Stimulated activated CD4-positive, alpha-beta T cell treated with anti-CD3 and anti-CD28 coated beads, Interleukin-4, amount 100 ng/mL, for 24 hours (primary cell): ENCODE results near the gene SORCS1.

ENCODE experiments used
- DNase-seq: peaks from one replicate; pipeline ENCODE4 v3.0.0-alpha.2; 2020

Gene SORCS1

GRCh38 chr10:106982268-106982667 lies 182.2 kb downstream of the SORCS1 start:
- no peak for DNase-seq

- DNase-seq, result no peak
Observed at GRCh38 chr10:106981452-106982075, 182.9 kb downstream of the SORCS1 start.

DNA sequence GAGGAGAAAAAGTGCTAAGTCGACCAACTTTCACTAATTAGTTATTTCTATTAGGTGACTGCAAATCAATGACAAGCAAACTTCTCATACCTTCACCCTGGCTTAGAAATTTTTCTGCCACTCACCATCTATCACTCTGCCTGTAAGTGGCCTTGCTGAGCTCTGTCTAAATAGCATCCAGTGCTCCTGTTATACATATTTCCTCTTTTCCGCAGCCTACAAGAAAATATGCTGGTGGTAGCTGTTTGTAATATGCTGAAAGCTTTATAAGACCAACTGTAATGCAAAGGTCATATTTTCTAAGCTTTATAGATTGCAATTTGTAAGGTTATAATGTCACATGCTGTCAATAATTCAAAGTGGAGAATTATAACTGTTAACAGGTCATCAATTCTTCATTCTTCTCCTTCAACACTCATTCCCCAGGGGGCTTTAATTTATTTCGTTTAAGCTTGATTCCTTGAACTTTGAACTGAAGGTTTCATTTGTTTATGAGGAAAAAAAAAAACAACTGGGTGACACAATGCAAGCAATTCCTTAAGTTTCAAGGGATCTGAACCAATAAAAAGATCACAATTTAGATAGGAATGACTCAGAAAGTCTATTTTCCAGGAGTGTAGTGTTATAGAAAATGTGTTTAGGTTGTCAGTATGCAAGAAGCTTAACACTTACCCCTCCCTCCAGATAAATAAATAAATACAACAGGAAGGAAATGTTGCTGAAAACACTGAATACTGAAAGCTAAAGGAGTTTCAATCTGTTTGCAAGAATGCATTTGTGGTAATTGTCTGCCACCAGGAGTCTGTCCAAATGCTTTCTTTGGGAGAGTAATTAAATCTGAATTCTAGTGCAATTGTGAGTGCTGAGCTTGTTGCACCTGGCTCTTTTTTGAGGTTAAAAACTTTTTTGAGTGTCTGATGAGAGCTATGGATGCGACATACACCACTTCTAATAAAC lies 183.7 kb downstream of the SORCS1 start:
- no peak for DNase-seq

DNA sequence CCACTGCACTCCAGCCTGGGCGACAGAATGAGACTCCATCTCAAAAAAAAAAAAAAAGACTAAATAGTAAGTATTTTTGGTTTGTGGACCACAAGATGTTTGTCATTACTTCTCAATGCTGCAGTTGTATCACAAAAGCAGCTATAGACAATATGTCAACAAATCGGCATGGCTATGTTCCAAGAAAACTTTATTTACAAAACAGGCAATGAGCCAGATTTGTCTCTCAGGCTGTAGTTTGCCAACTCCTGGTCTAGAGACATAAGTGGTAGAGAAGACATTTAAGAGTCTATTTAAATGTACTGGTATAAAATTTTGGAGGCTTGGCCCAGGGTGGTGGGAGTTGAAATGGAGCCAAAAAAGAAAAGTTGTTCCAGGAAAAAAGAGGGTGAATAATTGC lies 185.8 kb downstream of the SORCS1 start:
- DNase-seq, result no peak

- no peak for DNase-seq
Observed at GRCh38 chr10:106973716-106974115, 190.8 kb downstream of the SORCS1 start.

- no peak for DNase-seq
Observed at GRCh38 chr10:106973288-106973687, 191.2 kb downstream of the SORCS1 start.

- no peak for DNase-seq
Observed at GRCh38 chr10:106972381-106972780, 192.1 kb downstream of the SORCS1 start.

DNA sequence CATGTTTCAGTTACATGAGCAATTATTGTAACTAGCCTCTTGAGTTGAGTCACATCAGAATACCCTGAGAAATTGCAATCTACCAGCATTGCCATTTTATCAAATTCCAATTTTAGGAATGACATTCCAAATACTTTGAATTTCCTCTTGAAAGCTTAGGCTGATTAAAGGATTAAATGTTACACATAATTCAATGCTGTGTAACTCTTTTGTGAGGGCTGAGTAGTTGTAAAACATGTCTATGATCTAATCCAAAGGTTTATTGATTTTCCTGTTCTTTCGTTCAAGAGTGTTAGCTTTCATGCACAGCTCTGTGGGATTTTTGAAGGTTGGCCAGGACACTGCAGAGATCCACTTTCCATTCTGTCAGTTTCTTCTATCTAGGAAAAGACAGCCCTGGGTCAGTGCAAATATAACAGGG lies 193.1 kb downstream of the SORCS1 start:
- DNase-seq, result no peak

DNA sequence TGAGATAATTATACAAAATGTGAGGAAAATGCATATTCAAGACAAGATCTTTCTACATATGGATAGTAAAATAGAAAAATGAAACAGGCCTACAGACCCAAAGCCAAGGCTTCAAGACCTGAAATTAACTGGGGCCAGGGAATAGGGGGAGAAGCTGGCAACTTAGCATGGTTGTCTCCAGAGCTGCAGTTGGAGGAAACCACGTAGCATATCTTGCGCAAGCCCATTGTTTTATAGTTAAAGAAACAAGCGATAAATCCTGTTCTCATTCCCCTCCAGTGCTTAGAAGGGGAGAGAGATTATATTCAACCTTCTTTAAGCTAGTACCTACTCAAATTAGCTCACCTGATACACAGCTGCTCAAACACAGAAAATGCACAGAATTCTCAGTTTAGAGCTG lies 197.1 kb downstream of the SORCS1 start:
- DNase-seq, result no peak

DNA sequence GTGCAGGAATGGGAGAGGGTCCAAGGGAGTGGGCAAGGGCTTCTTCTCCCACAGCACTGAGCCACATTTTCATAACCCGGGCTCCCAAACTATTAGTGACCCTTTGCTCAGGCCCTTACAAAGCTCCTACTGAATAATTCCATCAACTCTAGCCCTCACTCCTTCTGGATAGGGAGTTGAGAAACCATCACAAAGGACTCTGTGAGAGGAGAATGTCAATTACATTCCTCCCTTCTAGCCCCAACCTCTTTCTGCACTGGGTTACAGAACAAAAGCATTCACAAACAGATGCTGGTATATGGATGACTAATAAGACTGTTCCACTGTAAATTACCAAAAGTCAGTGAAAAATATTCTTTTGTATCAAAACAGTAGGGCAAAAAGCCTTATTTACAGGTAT lies 203.7 kb downstream of the SORCS1 start:
- DNase-seq, result no peak

DNA sequence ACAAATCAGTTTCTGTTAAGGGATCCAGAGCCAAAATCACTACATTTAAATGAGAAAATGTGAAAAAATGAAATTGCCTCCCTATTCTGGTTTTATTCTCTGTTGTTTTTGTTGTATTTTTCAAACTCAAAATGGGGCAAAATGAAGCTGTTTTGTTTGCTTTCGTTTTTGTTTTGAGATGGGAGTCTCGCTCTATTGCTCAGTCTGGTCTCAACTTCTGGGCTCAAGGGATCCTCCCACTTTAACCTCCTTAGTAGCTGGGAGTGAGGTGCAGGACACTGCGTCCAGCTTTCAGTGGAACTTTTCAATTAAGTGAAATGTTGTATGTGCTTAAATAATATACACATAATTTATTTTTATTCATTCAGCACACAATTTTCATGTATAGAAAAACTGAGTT lies 205.0 kb downstream of the SORCS1 start:
- no peak for DNase-seq

- DNase-seq, result no peak
Observed at GRCh38 chr10:106958589-106959361, 205.7 kb downstream of the SORCS1 start.

DNA sequence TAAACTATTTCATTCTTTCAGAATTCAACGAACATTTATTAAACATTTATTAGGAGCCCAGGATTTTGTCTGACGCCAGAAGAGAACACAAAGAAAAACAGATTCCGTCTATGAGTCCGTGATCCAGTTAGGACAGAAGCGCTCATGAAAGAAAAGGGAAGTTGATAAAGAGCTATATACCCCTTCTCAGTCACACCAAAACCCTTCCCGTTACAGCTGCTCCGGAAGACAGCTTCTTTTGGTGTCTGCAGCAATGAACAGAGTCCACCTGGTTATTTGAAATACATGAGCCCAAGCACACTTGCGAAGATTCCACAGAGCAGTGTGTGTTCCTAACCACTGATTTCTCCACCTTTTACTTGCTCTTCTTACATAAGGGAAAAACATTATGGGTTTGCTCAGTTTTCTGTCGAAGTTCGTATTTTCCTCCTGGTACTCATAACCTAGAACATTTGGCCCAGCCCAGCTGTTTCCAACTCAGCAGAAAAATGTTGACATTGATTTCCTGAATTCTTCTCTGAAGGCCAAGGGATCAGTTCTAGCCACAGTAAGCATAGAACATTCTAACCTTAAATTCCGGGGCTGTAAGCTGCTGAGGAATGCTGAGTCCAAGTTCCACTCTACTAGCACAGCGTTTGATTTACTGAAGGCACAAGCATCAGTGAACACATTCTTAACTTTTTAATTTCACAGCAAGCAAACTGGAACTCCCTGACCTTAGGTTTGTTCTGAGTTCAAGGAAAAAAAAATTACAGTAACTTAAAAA lies 206.5 kb downstream of the SORCS1 start:
- no peak for DNase-seq

DNA sequence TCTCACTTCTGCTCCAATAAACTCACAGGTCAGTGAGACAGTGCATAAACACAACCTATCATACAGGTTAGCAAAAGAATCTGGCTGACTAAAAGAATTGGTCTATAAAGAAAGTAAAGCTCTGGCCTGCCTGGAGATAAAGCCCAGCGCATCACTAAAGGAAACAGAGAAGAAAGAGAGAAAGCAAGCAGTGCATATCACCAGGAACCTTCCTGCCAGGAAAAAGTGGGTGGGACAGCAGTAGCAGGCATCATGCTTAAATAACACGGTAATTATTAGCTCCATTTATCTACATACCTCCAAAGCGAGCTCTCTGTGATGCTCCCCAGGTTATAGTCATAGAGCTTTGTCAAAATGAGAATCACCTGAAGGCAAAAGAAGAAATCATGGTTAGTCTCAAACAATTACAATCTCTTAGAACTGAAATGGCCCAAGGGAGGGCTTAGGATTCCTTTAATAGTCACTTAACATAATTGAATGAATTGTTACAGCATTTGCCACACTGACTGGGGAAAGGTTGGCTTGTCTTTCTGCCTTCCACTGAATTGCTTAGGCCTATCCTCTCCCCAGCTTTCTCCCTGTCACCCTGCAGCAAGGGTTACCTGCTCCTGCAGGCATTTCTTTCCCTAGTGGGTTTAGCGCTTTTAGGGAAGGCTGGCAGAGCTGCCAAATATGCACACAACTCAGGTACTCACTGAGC lies 208.1 kb downstream of the SORCS1 start:
- no peak for DNase-seq

DNA sequence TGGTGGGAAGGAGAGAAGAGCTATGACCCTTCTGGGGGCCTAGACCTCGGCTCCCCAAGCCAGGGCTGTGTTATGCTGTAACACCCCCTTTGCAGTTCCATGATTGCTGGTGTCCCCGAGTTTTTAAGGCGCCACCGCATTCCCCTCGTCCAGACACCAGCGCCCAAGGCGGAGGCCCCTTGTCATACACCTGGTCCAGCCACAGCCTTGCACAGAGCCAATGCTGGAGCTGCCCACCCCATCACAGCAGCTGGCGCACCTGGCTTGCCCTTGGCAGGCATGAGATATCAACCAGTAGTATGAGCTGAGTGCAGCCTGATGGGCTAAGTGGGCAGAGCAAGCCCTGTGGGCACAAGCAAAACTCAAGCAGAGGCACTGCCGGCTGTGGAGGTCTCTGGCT lies 209.4 kb downstream of the SORCS1 start:
- DNase-seq, result no peak

- no peak for DNase-seq
Observed at GRCh38 chr10:106952033-106952432, 212.5 kb downstream of the SORCS1 start.

DNA sequence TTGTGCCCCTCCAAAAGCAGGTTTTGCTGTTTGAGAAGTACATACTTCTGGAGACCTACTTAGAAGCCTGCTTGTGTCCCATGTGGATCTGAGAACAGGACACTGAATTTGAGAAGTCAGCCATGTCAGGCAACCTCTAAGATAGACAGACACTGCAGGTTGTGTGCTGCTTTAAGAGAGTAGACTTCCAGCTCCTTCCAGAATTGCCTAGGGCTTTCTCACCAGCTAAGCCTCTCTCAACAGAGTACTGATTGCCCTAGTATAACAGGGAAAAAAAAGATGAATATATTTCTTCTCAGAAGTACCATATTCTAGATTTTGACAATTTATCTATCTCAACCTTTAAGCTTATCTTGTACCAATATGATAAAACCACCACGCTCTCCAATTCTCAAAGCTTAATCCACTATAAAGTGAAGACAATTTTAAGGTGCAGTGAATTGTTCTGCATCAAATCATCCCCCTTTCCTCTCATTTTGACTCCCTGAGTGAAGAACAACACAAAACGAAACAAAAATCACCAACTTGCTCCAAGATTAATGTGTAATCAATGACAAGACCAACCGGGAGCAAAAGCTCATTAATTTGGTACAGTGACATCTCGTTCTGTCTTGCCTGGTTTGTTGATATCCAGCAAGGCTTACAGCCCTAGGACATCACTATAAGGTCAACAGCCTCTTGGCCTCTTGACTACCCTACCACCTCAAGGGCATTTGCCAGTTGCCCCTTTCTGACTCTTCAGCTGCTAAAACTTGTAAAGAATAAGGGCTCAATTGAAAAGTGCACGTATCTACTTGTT lies 214.6 kb downstream of the SORCS1 start:
- no peak for DNase-seq

GRCh38 chr10:106947643-106948042 lies 216.9 kb downstream of the SORCS1 start:
- DNase-seq, result no peak

DNA sequence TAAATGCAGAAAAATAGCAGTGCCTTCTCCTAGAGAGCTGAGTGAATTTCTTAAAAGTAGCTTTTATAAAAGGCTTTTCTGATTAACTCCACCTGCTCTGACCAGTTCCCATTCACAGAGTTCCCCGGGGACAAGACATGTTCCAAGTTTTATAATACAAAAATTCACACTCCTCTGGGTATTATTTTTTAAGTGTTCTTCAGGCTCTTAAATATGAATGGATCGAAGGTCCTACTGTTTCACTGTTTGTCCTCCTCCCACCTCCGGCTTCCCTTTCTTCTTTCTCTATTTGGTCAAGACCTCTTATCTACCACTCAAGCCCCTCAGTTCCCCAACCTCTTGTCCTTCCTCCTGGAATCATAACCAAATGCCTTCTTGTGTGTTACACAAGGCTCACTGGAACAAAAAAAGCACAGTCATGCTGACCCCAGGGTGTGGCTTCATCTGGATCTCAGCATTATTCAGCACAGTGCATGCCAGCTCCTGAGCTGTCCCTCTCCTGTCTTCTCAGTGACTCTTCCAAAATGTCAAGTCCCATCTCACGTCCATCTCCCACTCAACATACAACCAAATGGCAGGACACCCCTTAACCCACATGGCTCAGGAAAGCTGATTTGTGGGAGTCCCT lies 222.4 kb downstream of the SORCS1 start:
- no peak for DNase-seq

GRCh38 chr10:106941297-106942034 lies 223.0 kb downstream of the SORCS1 start:
- no peak for DNase-seq
